Esophagus muscularis mucosa (tissue), 4 donors: ENCODE measurements around the gene YES1. TPM values are rescaled to one million over a fixed set of nuclear protein-coding genes. Genes with fewer than 3 reads are reported as not detected.
A peak's percentile ranks its signal among the peaks of the same experiment; 100 is the strongest.

Source experiments
- DNase-seq: peaks from one replicate; pipeline ENCODE4 v3.0.0-alpha.2; 2017; ENCODE audit errors: extremely low spot score
- H3K27ac ChIP-seq, 4 donors: fragments of 200-600 bp; sonication (generic); replicated peaks in 1 of 4; 1 replicate in 3 of 4; 2 replicates in 1 of 4; pipeline ENCODE4 v1.5.1; 2016 to 2019; ENCODE audit warnings: mild to moderate bottlenecking in 1 of 4
- H3K27me3 ChIP-seq, 4 donors: fragments of 200-600 bp; sonication (generic); one replicate each; pipeline versions ENCODE4 v1.5.1 to v1.6.0; 2016 to 2019
- H3K36me3 ChIP-seq, 4 donors: fragments of 200-600 bp; sonication (generic); one replicate each; pipeline ENCODE4 v1.5.1; 2016 to 2019
- H3K4me1 ChIP-seq, 4 donors: fragments of 200-600 bp; sonication (generic); one replicate each; pipeline ENCODE4 v1.5.1; 2016 to 2019
- H3K4me3 ChIP-seq, 4 donors: fragments of 200-600 bp; sonication (generic); 1 replicate in 2 of 4; 2 replicates in 2 of 4; pipeline ENCODE4 v1.5.1; 2016 to 2019; ENCODE audit warnings: mild to moderate bottlenecking in 4 of 4, moderate library complexity in 1 of 4
- H3K9me3 ChIP-seq, 4 donors: fragments of 200-600 bp; sonication (generic); 1 replicate in 3 of 4; 2 replicates in 1 of 4; pipeline ENCODE4 v1.5.1; 2016 to 2019
- CTCF ChIP-seq, 3 experiments: fragments of 200-600 bp in 2 of 3; fragments of 450-650 bp in 1 of 3; sonication (generic) in 2 of 3; IDR thresholded peaks; one replicate each; pipeline ENCODE4 v1.5.1; 2017 to 2019; ENCODE audit warnings: antibody characterized with exemption in 3 of 3, mild to moderate bottlenecking in 2 of 3, moderate library complexity in 1 of 3
- EP300 ChIP-seq: sonication (generic); formaldehyde crosslinking; IDR thresholded peaks from one replicate; pipeline ENCODE4 v1.6.1; 2017; ENCODE audit warnings: antibody characterized with exemption
- POLR2A ChIP-seq: fragments of 450-650 bp; IDR thresholded peaks from one replicate; pipeline ENCODE4 v1.6.1; 2017; ENCODE audit warnings: antibody characterized with exemption, moderate library complexity, mild to moderate bottlenecking, low read depth
- POLR2AphosphoS5 ChIP-seq, 2 donors: sonication (generic); formaldehyde crosslinking; IDR thresholded peaks; one replicate each; pipeline ENCODE4 v1.6.1; 2017; ENCODE audit warnings: antibody characterized with exemption in 2 of 2
- WGBS: methylation state at CpG from one replicate; pipeline ENCODE4 v1.1.5; 2018; 5-methylcytosine and 5-hydroxymethylcytosine counted together
- intact Hi-C: fragments of 100-400 bp; cut with DNase I; formaldehyde crosslinking; loops from one replicate; pipeline ENCODE4 v1.15.1; 2023
- total RNA-seq, 4 donors: library from RNA; depleted of rRNA; stranded (reverse); fragments of >200 nt; gene quantifications; one replicate each; pipeline versions ENCODE4 v1.1.0 to v1.2.1, GENCODE V29; 2016

The YES1 gene
- total RNA-seq, 4 donors from 2014 or later = 94.6 to 143 (median 116) TPM

- Histone ChIP-seq H3K27ac (no peak overlapping the region), H3K27me3 (no peaks in the 10 kb centered on the region), H3K9me3 (no peaks in the 10 kb centered on the region), H3K4me1 (peaks cover 5 to 42% (median 24%) of the 10 kb centered on the region in 4 donors), H3K4me3 (no peak overlapping the region), H3K36me3 (peaks cover 5 to 57% (median 38%) of the 10 kb centered on the region in 4 donors)
- no peak for DNase-seq
- no peak for TF ChIP-seq EP300
- no peak for TF ChIP-seq POLR2A
- no peak for TF ChIP-seq CTCF (IDR thresholded peaks at IDR 0.05)
- TF ChIP-seq POLR2AphosphoS5 (IDR thresholded peaks at IDR 0.05) = no peak
- intact Hi-C loops = no loop called here
- 87% methylated on average over 3 of the region's 3 CpGs for WGBS
Measured at GRCh38 chr18:676736-677135, 135.3 kb downstream of the YES1 start.

- Histone ChIP-seq H3K9me3 (no peaks in the 10 kb centered on the region), H3K36me3 (peaks cover 5 to 55% (median 36%) of the 10 kb centered on the region in 4 donors), H3K4me1 (peaks cover 5 to 42% (median 24%) of the 10 kb centered on the region in 4 donors), H3K27ac (no peak overlapping the region), H3K27me3 (no peaks in the 10 kb centered on the region), H3K4me3 (no peak overlapping the region)
- no peak for DNase-seq
- WGBS = 95% methylated on average over 5 of the region's 5 CpGs
- intact Hi-C loops = no loop called here
- TF ChIP-seq CTCF (IDR thresholded peaks at IDR 0.05) (no peak), EP300 (no peak), POLR2A (no peak), POLR2AphosphoS5 (IDR thresholded peaks at IDR 0.05) (no peak)
Measured at GRCh38 chr18:676069-676468, 136.0 kb downstream of the YES1 start.

- intact Hi-C loops = no loop called here
- WGBS = 93% methylated on average over 6 of the region's 7 CpGs
- H3K36me3 ChIP-seq = peaks cover 5 to 57% (median 36%) of the 10 kb centered on the region in 4 donors
Measured at GRCh38 chr18:675307-675706, 136.7 kb downstream of the YES1 start.

GRCh38 chr18:673769-674168 lies 138.3 kb downstream of the YES1 start:
- Histone ChIP-seq H3K4me1 (peaks cover 5 to 42% (median 24%) of the 10 kb centered on the region in 4 donors), H3K36me3 (peaks cover 5 to 64% (median 36%) of the 10 kb centered on the region in 4 donors), H3K27me3 (no peaks in the 10 kb centered on the region), H3K9me3 (no peaks in the 10 kb centered on the region), H3K27ac (peak overlapping the region in 2 of 4 donors; percentile 57 to 64), H3K4me3 (no peak overlapping the region)
- no peak for DNase-seq
- TF ChIP-seq CTCF (IDR thresholded peaks at IDR 0.05) = no peak
- TF ChIP-seq POLR2AphosphoS5 (IDR thresholded peaks at IDR 0.05) = no peak
- TF ChIP-seq EP300 = no peak
- TF ChIP-seq POLR2A = no peak
- 42% methylated on average over 5 of the region's 5 CpGs for WGBS
- intact Hi-C loops = no loop called here

More at GRCh38 chr18:675307-675706, 136.7 kb downstream of the YES1 start:
- Histone ChIP-seq H3K4me1 (peaks cover 5 to 42% (median 24%) of the 10 kb centered on the region in 4 donors), H3K27ac (peak overlapping the region in 2 of 4 donors; percentile 57 to 64), H3K9me3 (no peaks in the 10 kb centered on the region), H3K4me3 (no peak overlapping the region), H3K27me3 (no peaks in the 10 kb centered on the region)
- no peak for TF ChIP-seq EP300
- no peak for TF ChIP-seq POLR2AphosphoS5 (IDR thresholded peaks at IDR 0.05)
- TF ChIP-seq CTCF (IDR thresholded peaks at IDR 0.05) = no peak
- TF ChIP-seq POLR2A = no peak
- no peak for DNase-seq

GRCh38 chr18:673317-673716 lies 138.7 kb downstream of the YES1 start:
- Histone ChIP-seq H3K9me3 (no peaks in the 10 kb centered on the region), H3K4me1 (peaks cover 5 to 38% (median 24%) of the 10 kb centered on the region in 4 donors), H3K27me3 (no peaks in the 10 kb centered on the region), H3K27ac (peak overlapping the region in 2 of 4 donors; percentile 49 to 64), H3K4me3 (no peak overlapping the region), H3K36me3 (peaks cover 5 to 59% (median 34%) of the 10 kb centered on the region in 4 donors)
- DNase-seq = no peak
- WGBS = 66% methylated on average over 3 of the region's 3 CpGs
- intact Hi-C loops = no loop called here
- TF ChIP-seq EP300 (no peak), POLR2A (no peak), POLR2AphosphoS5 (IDR thresholded peaks at IDR 0.05) (no peak), CTCF (IDR thresholded peaks at IDR 0.05) (no peak)
